T-helper 2 cell treated with Interferon-gamma antibody and Interleukin-4, amounts not matched to agents 5 μg/mL and 100 μg/mL, for 36 hours (primary cell): Measurements from ENCODE around the gene ERVW-1.
"Not testable (repeated sequence)": the region's sequence is repeated elsewhere in the genome, so short reads cannot be mapped to it uniquely, and the experiment has no call there.

ENCODE experiments used
- DNase-seq: peaks from one replicate; pipeline ENCODE4 v3.0.0; 2021; ENCODE audit warnings: low spot score
- H3K27ac Mint-ChIP-seq: one replicate; pipeline ENCODE4 v1.8.0; 2021; ENCODE audit warnings: mild to moderate bottlenecking, mixed read lengths
- H3K27me3 Mint-ChIP-seq: one replicate; pipeline ENCODE4 v1.8.0; 2021; ENCODE audit warnings: low read depth, mixed read lengths
- H3K36me3 Mint-ChIP-seq: one replicate; pipeline ENCODE4 v1.8.0; 2021; ENCODE audit warnings: low read depth, mixed read lengths
- H3K4me1 Mint-ChIP-seq: one replicate; pipeline ENCODE4 v1.8.0; 2021; ENCODE audit warnings: low read depth, mixed read lengths
- H3K4me3 Mint-ChIP-seq: one replicate; pipeline ENCODE4 v1.8.0; 2022; ENCODE audit warnings: mild to moderate bottlenecking, moderate library complexity, mixed read lengths
- H3K9me3 Mint-ChIP-seq: one replicate; pipeline ENCODE4 v1.8.0; 2021; ENCODE audit warnings: mixed read lengths

ERVW-1 gene

DNA sequence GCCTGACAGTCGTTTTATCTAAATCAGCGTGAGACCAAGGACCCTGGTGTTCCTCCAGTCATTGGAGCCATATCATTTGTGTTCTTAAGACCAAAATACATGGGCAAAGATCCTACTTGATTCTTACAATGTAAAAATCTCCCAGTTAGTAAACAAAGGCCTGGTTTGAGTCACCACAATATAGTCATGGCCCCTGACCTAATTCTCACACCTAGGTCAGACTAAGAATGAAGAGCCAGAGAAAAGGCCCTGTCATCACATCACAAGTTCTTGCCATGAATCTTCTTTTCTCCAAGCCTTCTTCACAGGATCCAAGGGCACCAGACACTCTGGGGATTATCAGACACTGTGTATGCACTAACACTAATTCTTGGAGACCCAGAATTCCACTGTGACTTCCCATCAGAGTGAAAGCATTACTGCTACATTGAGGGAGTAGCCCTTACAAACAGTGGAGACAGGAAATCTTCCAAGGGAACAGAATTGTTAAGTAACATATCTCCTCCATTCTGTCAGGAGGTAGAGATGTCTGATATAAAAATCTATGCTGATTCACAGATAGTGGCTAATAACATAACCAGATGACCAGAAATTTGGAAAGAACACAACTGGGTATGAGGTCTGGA lies 7.6 kb upstream of the ERVW-1 start:
- Mint-ChIP-seq H3K4me1 (no peaks in the 10 kb centered on the region), H3K36me3 (peaks cover 10% of the 10 kb centered on the region), H3K27ac (no peak overlapping the region), H3K9me3 (no peaks in the 10 kb centered on the region), H3K4me3 (no peak overlapping the region), H3K27me3 (no peaks in the 10 kb centered on the region)
- no peak for DNase-seq

DNA sequence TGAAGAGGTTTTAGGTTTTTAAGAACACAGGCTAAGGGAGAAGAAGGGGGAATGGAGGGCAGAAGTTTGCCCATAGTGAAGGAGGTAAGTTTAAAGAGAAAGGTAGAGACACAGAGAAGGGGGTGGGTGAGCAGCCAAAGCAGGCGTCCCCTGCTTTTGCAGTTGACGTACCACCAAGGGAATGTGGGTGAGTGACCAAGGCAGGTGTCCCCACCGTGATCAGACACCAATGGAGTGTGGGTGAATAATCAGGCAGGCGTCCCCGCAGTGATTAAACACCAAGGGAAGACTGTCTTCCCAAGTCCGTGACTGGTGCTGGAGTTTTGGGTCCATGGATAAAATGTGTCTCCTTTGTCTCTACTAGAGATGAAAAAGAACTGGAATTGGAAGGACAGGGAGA lies 6.5 kb upstream of the ERVW-1 start:
- H3K4me3 Mint-ChIP-seq, H3K9me3 Mint-ChIP-seq, H3K4me1 Mint-ChIP-seq, H3K27me3 Mint-ChIP-seq, H3K36me3 Mint-ChIP-seq, H3K27ac Mint-ChIP-seq, DNase-seq: not testable (repeated sequence)

DNA sequence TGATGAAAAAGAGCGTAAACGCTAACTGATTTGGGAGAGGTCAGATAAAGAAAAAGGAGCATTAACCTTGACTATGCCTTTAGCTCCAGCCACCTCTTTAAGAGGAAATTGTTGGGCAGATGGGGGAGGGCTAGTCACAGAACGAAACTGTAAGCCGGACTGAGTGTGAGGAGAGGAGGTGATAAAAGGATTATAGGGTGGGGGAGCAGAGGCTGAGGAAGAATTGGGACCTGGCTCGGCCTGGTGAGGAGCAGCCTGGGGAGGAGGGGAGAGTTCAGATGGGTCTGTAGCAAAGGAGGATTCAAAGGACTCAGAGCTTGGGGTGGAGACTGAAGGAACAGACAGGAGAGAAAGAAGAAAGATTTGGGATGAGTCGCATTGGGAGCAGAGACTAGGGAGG lies 5.9 kb upstream of the ERVW-1 start:
- H3K36me3 Mint-ChIP-seq, H3K4me1 Mint-ChIP-seq, H3K27ac Mint-ChIP-seq, DNase-seq, H3K9me3 Mint-ChIP-seq, H3K4me3 Mint-ChIP-seq, H3K27me3 Mint-ChIP-seq: not testable (repeated sequence)

DNA sequence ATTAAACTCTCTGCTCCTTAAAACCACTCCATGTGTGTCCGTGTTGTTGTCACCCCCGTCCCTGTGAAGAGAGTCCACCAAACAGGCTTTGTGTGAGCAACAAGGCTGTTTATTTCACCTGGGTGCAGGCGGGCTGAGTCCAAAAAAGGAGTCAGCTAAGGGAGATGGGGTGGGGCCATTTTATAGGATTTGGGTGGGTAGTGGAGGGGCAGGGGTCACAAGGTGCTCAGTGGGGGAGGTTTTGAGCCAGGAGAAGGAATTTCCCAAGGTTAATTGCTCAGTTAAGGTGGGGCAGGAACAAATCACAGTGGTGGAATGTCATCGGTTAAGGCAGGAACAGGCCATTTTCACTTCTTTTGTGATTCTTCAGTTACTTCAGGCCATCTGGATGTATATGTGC lies 1.4 kb upstream of the ERVW-1 start:
- H3K4me3 Mint-ChIP-seq, H3K27me3 Mint-ChIP-seq, H3K36me3 Mint-ChIP-seq, H3K9me3 Mint-ChIP-seq, H3K4me1 Mint-ChIP-seq, DNase-seq, H3K27ac Mint-ChIP-seq: not testable (repeated sequence)

DNA sequence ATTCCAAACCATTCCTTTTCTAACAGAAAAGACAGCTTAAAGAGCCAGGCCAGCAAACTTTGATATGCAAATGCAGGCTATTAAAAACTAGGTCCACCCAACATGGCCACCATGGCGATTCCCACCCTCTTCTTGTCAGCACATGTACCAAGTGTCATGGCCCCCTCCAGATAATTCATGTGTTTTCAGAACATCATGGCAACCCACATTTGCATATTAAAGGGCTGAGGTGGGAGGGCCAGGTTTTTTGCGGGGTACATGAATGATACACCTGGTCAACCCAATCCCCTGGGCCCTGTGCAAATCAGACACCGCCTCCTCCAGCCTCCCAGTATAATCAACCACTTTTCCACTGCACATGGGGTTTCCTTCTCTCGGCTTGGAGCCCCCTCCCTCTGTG lies 965 bp upstream of the ERVW-1 start:
- Mint-ChIP-seq H3K27ac (no peak overlapping the region), H3K9me3 (no peaks in the 10 kb centered on the region), H3K36me3 (no peaks in the 10 kb centered on the region), H3K27me3 (no peaks in the 10 kb centered on the region), H3K4me3 (no peak overlapping the region), H3K4me1 (no peaks in the 10 kb centered on the region)
- no peak for DNase-seq

DNA sequence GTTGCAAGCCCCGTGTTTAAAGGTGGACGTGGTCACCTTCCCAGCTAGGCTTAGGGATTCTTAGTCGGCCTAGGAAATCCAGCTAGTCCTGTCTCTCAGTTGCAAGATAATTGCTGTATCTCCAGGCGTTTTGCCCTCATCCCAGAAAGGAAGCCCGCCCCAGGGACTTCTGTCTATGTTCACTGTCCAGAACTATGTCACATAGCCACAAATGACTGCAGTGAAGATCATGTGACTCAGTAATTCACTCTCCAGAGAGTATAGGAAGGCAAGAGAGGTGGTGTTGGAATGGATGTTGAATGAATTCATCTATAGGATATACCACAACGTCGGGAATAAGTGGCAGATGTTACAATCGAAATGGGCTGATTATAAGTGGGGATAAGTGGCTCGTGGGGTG lies 349 bp upstream of the ERVW-1 start:
- Mint-ChIP-seq H3K27ac (no peak overlapping the region), H3K36me3 (no peaks in the 10 kb centered on the region), H3K27me3 (no peaks in the 10 kb centered on the region), H3K9me3 (no peaks in the 10 kb centered on the region), H3K4me3 (no peak overlapping the region), H3K4me1 (no peaks in the 10 kb centered on the region)
- no peak for DNase-seq

DNA sequence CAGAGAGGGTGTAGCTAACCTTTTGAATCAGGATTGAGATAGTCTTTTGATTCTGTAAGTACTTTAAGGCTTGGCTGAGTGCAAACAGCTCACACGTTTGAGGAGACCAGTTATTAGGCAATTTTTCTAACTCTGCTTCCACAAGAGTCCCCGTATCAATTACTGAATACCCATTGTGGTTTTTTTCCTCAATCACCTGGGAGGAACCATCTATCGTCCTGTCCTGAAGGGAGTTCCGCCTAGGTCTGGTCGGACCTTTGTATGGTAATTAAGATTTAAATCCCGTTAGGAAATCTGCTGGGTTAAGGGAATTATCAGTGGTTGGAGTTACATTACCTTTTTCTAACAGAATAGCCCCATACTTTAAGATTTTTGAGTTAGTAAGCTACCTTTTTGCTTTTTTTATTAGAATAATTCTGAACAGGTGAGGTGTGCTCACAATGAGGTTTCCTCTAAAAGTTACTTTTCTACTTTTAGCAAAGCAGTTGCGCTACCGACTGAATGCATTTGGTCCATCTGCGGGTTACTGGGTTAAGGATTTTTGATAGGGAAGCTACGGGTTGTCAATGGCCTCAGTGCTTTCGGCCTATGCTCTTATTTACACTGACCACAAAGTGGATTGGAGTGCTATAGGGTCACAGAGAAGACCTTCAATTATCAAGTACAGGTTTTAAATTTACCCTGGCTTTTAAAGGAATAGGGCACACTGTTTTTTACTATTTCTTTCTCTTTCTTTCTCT lies 1.7 kb downstream of the ERVW-1 start:
- not testable (repeated sequence) for H3K36me3 Mint-ChIP-seq, DNase-seq, H3K27ac Mint-ChIP-seq, H3K27me3 Mint-ChIP-seq, H3K4me1 Mint-ChIP-seq, H3K4me3 Mint-ChIP-seq, H3K9me3 Mint-ChIP-seq

DNA sequence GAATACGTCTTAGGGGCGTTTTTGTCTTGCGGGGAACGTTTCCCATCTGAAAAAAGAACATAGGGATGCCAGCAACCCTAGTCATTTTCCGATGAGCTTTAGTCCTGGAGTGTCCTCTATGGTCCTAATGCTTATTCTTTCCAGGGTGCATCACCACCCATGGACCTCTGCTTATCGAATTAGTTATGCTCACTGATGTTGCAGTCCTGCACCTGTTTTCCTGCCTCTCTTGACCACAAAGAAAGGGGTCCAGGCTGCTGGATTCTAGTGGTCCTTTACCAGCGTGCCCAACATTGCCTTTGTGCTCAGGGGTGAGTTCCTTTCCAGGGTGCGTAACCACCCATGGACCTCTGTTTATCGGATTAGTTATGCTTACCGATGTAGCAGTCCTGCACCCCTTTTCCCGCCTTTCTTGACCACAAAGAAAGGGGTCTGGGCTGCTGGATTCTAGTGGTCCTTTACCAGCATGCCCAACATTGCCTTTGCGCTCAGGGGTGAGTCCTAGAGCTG lies 2.4 kb downstream of the ERVW-1 start:
- not testable (repeated sequence) for DNase-seq, H3K4me3 Mint-ChIP-seq, H3K27ac Mint-ChIP-seq, H3K4me1 Mint-ChIP-seq, H3K27me3 Mint-ChIP-seq, H3K9me3 Mint-ChIP-seq, H3K36me3 Mint-ChIP-seq

DNA sequence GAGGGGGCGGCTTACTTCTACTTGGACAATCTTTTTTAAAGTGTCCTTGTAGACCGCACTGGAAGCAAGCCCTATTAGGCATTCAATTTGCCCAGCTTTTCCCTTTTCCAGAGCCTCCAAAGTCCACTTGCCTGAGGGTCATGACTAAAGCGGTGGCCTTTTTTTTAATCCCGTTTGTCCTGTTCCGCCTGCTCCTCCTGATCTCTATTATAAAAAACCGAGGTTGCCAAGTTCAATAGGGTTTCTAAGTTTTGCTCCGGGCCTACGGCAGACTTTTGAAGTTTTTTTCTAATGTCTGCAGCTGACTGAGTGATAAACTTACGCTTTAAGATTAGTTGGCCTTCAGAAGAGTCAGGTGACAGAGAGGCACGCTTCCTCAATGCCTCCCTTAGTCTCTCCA lies 3.8 kb downstream of the ERVW-1 start:
- not testable (repeated sequence) for H3K36me3 Mint-ChIP-seq, H3K9me3 Mint-ChIP-seq, DNase-seq, H3K4me3 Mint-ChIP-seq, H3K4me1 Mint-ChIP-seq, H3K27me3 Mint-ChIP-seq, H3K27ac Mint-ChIP-seq

DNA sequence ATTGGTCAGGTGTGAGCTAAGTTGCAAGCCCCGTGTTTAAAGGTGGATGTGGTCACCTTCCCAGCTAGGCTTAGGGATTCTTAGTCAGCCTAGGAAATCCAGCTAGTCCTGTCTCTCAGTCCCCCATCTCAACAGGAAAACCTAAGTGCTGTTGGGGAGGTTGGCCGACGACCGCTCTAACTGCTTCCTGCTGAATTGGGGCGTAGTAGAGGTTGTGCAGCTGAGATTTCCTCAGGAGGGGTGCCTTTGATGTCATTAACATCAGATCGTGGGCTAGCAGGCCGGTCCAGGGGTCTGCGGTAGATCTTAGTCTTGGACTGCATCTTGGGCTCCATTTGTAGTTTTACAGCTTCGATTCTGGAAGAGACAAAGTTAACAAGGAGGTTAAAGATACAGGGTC lies 9.2 kb downstream of the ERVW-1 start:
- H3K4me1 Mint-ChIP-seq, H3K4me3 Mint-ChIP-seq, DNase-seq, H3K36me3 Mint-ChIP-seq, H3K27ac Mint-ChIP-seq, H3K27me3 Mint-ChIP-seq: not testable (repeated sequence)
- peaks cover 11% of the 10 kb centered on the region for H3K9me3 Mint-ChIP-seq

DNA sequence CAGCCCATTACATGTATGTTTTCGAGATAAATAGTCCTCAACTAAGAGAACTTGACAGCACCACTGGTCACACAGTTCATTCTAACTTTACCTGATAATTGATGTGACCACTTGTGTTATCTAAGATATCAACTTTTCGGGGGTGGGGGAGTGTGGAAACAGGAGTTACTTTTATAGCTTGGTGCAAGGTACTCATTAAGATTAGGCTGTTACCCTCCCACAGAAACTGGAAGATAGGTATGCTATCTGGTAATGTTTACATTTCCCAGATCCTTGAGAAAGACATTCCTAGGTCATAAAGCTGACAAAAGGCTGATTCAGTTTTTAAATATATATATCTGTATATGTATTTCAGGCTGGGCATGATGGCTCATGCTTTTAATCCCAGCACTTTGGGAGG lies 11.1 kb downstream of the ERVW-1 start:
- Mint-ChIP-seq H3K4me3 (no peak overlapping the region), H3K36me3 (peaks cover 9% of the 10 kb centered on the region), H3K9me3 (peaks cover 11% of the 10 kb centered on the region), H3K27ac (no peak overlapping the region), H3K27me3 (no peaks in the 10 kb centered on the region), H3K4me1 (peaks cover under 1% of the 10 kb centered on the region)
- no peak for DNase-seq

DNA sequence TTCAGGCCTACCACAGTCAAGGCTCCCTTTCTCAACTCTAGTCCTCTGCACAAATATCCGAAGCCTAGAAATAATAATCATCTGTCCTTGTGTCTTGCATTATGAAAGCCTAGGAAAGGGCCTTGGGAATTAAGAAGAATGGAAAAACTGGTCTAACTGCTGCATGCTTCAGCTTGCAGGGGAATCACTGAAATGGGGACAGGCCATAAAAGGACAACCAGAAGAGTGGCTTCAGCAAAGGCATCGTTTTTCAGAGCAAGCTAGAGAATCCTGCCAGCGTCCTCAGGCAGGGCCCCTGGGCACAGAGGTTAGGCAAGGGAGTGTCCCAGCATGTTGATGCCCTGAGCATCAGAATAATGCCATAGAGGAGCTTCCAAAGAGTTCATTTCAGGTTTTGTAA lies 13.2 kb downstream of the ERVW-1 start:
- Mint-ChIP-seq H3K36me3 (peaks cover 9% of the 10 kb centered on the region), H3K4me1 (peaks cover 2% of the 10 kb centered on the region), H3K27ac (no peak overlapping the region), H3K9me3 (peaks cover 10% of the 10 kb centered on the region), H3K27me3 (no peaks in the 10 kb centered on the region), H3K4me3 (no peak overlapping the region)
- no peak for DNase-seq

DNA sequence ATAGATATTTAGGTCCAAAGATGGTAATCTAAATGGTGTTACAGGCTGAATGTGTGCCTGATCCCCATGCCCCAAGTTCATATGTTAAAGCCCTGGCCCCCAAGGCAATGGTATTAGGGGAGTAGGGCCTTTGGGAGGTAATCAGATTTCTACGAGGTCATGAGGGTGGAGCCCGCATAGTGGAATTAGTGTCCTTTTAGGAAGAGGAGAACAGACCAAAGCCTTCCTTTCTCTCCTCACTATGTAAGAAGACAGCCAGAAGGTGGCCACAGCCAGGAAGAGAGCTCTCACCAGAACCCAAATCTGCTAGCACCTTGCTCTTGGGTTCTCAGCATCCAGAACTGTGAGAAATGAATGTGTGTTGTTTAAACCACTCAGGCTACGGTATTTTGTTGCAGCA lies 15.2 kb downstream of the ERVW-1 start:
- Mint-ChIP-seq H3K27ac (no peak overlapping the region), H3K4me3 (no peak overlapping the region), H3K4me1 (peaks cover 2% of the 10 kb centered on the region)

DNA sequence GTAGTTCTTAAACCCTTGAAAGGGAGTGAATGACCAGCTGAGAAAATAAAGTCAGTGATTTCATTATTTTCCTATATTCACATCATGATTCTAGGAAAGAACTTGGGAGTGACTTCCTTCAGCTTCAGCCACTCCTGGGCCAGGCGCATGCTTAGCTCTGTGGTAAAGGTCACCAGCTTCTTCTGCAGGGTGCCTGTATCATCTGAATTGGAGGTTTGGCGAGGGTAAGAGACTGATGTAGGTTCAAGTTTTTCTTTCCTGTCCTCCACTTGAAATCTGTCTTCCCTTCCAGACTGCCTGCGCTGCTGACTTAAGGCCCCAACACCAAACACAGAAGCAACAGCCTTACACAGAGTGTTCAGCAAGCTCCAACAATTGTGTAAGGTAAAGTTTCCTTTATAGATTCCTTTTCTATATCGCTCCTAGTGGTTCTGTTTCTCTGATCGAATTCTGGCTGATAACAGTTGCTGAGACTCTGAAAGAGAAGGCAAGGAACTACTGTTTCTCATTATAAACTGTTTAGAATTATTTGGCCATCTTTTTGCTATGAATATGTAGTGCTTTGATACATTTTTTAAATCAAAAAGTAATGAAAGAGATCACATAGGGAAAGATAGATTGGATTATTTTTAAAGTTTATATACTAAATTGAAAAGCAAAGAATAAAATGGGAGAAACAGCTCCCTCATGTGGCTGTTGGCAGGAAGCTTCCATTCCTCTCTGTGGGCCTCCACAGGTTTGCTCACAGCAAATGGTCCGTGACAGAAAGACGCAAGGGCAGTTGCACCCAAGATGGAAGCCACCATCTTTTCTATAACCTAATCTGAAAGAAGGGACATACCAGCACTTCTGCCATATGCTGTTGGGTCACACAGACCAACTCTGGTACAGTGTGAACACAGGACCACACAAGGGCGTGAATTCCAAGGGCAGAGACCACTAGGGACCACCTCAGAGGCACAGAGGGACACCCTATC lies 16.4 kb downstream of the ERVW-1 start:
- DNase-seq = no peak
- Mint-ChIP-seq H3K4me3 (no peak overlapping the region), H3K27me3 (no peaks in the 10 kb centered on the region), H3K9me3 (no peaks in the 10 kb centered on the region), H3K27ac (no peak overlapping the region), H3K4me1 (peaks cover 2% of the 10 kb centered on the region), H3K36me3 (peaks cover 7% of the 10 kb centered on the region)

More for the DNA sequence above, 15.2 kb downstream of the ERVW-1 start:
- H3K36me3 Mint-ChIP-seq = peaks cover 3% of the 10 kb centered on the region
- no peak for DNase-seq
- H3K27me3 Mint-ChIP-seq = no peaks in the 10 kb centered on the region
- H3K9me3 Mint-ChIP-seq = no peaks in the 10 kb centered on the region
